ENCODE results near the gene NCF2.

Gene NCF2

DNA sequence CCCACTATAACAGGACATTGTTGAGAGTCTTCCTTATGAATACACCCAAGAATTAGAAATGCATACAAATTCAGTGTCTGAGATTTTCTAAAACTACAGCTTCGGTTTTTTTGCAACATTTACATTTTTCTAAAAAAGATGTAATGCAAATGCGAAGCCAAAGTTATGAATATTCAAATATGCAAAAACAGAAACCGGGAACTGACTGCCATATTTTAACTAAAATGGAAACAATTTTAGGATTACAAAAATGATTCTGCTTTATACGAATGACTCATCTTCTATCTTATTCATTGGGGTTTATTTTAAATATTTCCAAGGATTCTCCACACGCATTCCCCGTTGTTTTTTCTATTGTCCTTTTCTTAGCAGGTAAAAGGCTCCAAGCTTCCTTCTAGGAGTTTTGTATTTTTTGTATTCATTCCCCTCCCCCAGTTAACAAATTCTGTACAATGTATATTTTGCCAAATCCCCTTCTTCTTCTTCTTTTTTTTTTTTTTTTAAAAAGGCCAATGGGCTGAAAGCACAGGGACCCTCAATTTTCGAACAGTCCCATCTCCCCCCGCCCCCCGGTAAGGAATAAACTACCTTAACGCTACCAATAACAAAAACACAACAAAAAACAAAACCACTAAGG is 44.3 kb upstream of the NCF2 start:
- peaks cover 0 to 2% (median 0%) of the 10 kb centered on the region in 5 experiments for H3K27me3 ChIP-seq (replicated peaks in 2 of 5; ENCODE audit: control insufficient read depth in 4 of 5, insufficient read depth in 5 of 5, low read length in 4 of 5)
- peaks cover 25 to 40% (median 31%) of the 10 kb centered on the region in 4 experiments for H3K4me1 ChIP-seq (ENCODE audit: control extremely low read depth in 1 of 4, control insufficient read depth in 4 of 4, insufficient read depth in 4 of 4, low read length in 3 of 4)
- peak overlapping the region; percentile 46 to 83 for H3K27ac ChIP-seq (ENCODE audit: insufficient read depth in 1 of 2, low read depth in 1 of 2, low read length in 2 of 2, poor library complexity in 1 of 2, severe bottlenecking in 2 of 2)
- no peaks in the 10 kb centered on the region for H3K9me3 ChIP-seq (ENCODE audit: control extremely low read depth in 1 of 5, control insufficient read depth in 4 of 5, insufficient read depth in 2 of 5, low read depth in 1 of 5, low read length in 4 of 5)
- POLR2A ChIA-PET = interaction anchor here (0.6 kb wide), 1 partner anchor 44 kb away, joined by 3 read pairs; the partner anchor contains the start of gene NCF2
- H3K4me3 ChIP-seq (ENCODE audit: control insufficient read depth in 1 of 7, extremely low read depth in 1 of 7, insufficient read depth in 4 of 7, low read depth in 2 of 7, low read length in 6 of 7) = peak overlapping the region; percentile 86 to 98 (median 90)
- no CpG with 5 or more reads among the region's 10 CpGs for WGBS (ENCODE audit: insufficient coverage)
- CTCF ChIA-PET = interaction anchor here (0.8 to 1.5 kb wide), 5 partner anchors 21 to 281 kb away, joined by 3 to 6 read pairs (median 3); no protein-coding TSS in a partner anchor
- peaks cover 6 to 18% (median 12%) of the 10 kb centered on the region in 4 experiments for H3K36me3 ChIP-seq (ENCODE audit: control insufficient read depth in 4 of 4, insufficient read depth in 4 of 4, low read length in 3 of 4)
- DNase-seq = no peak

- DNase-seq = peak; percentile 66 to 80 (median 69)
Measured at GRCh38 chr1:183633676-183634343, 43.6 kb upstream of the NCF2 start.

DNA sequence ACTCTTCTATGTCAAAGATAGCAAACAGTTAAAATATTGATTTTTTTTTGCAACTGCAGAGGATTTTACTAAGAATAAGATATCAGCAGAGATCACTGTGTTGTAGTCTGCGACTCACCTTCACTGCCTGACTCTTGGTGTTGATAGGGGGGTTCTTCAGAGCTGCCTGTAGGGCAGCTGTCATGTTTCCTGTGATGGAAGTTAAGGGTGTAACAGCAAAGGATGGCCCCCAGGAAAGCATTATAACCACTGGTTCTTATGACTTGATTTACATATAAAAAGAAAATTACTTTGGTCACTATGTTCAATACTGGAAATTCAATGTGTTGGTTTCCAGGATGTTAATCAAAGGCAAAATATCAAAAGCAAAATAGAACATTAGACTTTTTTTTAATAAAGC is 42.7 kb upstream of the NCF2 start:
- ChIA-PET CTCF (interaction anchor here (1.1 to 1.5 kb wide), 2 partner anchors 22 to 53 kb away, joined by 3 to 4 read pairs; no protein-coding TSS in a partner anchor), POLR2A (interaction anchor here (0.6 kb wide), 1 partner anchor 1188 kb away, joined by 3 read pairs; no protein-coding TSS in a partner anchor)
- whole genome bisulfite sequencing (ENCODE audit: insufficient coverage) = no CpG with 5 or more reads among the region's 1 CpG

More at GRCh38 chr1:183633676-183634343, 43.6 kb upstream of the NCF2 start:
- Histone ChIP-seq H3K36me3 (ENCODE audit: control insufficient read depth in 4 of 4, insufficient read depth in 4 of 4, low read length in 3 of 4) (peaks cover 7 to 25% (median 16%) of the 10 kb centered on the region in 4 experiments), H3K4me1 (ENCODE audit: control extremely low read depth in 1 of 4, control insufficient read depth in 4 of 4, insufficient read depth in 4 of 4, low read length in 3 of 4) (peaks cover 25 to 40% (median 31%) of the 10 kb centered on the region in 4 experiments), H3K27me3 (replicated peaks in 2 of 5; ENCODE audit: control insufficient read depth in 4 of 5, insufficient read depth in 5 of 5, low read length in 4 of 5) (peaks cover 0 to 2% (median 0%) of the 10 kb centered on the region in 5 experiments), H3K27ac (ENCODE audit: insufficient read depth in 1 of 2, low read depth in 1 of 2, low read length in 2 of 2, poor library complexity in 1 of 2, severe bottlenecking in 2 of 2) (peak overlapping the region in 1 of 2 experiments; percentile 83), H3K4me3 (ENCODE audit: control insufficient read depth in 1 of 7, extremely low read depth in 1 of 7, insufficient read depth in 4 of 7, low read depth in 2 of 7, low read length in 6 of 7) (peak overlapping the region in 6 of 7 experiments; percentile 86 to 98 (median 92)), H3K9me3 (ENCODE audit: control extremely low read depth in 1 of 5, control insufficient read depth in 4 of 5, insufficient read depth in 2 of 5, low read depth in 1 of 5, low read length in 4 of 5) (no peaks in the 10 kb centered on the region)
- POLR2A ChIA-PET = no interaction called here
- CTCF ChIA-PET = interaction anchor here (0.8 to 1.5 kb wide), 5 partner anchors 22 to 282 kb away, joined by 3 to 6 read pairs (median 3); no protein-coding TSS in a partner anchor
- no CpG with 5 or more reads among the region's 1 CpG for WGBS (ENCODE audit: insufficient coverage)

DNA sequence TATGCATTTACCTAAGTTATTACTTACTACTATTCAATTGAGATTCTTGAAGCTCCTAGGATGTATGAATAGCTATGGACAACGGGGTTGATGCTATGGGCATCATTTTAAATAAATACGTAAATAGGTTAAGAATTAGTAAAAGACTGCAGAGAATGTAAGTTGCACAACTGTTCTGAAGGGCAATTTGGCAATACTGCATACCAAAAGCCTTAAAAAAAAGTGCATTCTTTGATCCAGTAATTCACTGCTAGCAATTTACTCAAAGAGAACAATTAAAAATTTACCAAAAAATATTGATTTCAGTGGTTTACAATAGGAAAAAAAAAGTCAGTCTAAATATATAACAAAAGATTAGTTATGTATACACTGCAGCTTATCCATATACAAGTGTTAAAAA is 41.9 kb upstream of the NCF2 start:
- ChIA-PET POLR2A (interaction anchor here (0.7 kb wide), 1 partner anchor 350 kb away, joined by 3 read pairs; no protein-coding TSS in a partner anchor), CTCF (interaction anchor here (0.7 to 1.1 kb wide), 2 partner anchors 10 to 52 kb away, joined by 3 to 4 read pairs; no protein-coding TSS in a partner anchor)
- H3K36me3 ChIP-seq (ENCODE audit: control insufficient read depth in 4 of 4, insufficient read depth in 4 of 4, low read length in 3 of 4) = peaks cover 11 to 38% (median 24%) of the 10 kb centered on the region in 4 experiments
- peaks cover 0 to 2% (median 0%) of the 10 kb centered on the region in 5 experiments for H3K27me3 ChIP-seq (replicated peaks in 2 of 5; ENCODE audit: control insufficient read depth in 4 of 5, insufficient read depth in 5 of 5, low read length in 4 of 5)
- WGBS (ENCODE audit: insufficient coverage) = no CpG with 5 or more reads among the region's 2 CpGs
- DNase-seq = no peak
- H3K27ac ChIP-seq (ENCODE audit: insufficient read depth in 1 of 2, low read depth in 1 of 2, low read length in 2 of 2, poor library complexity in 1 of 2, severe bottlenecking in 2 of 2) = peak overlapping the region in 1 of 2 experiments; percentile 41
- H3K4me3 ChIP-seq (ENCODE audit: control insufficient read depth in 1 of 7, extremely low read depth in 1 of 7, insufficient read depth in 4 of 7, low read depth in 2 of 7, low read length in 6 of 7) = peak overlapping the region in 2 of 7 experiments; percentile 86 to 94
- peaks cover 25 to 40% (median 31%) of the 10 kb centered on the region in 4 experiments for H3K4me1 ChIP-seq (ENCODE audit: control extremely low read depth in 1 of 4, control insufficient read depth in 4 of 4, insufficient read depth in 4 of 4, low read length in 3 of 4)
- no peaks in the 10 kb centered on the region for H3K9me3 ChIP-seq (ENCODE audit: control extremely low read depth in 1 of 5, control insufficient read depth in 4 of 5, insufficient read depth in 2 of 5, low read depth in 1 of 5, low read length in 4 of 5)

More for the DNA sequence above, 42.7 kb upstream of the NCF2 start:
- DNase-seq = no peak
- peaks cover 0 to 2% (median 0%) of the 10 kb centered on the region in 5 experiments for H3K27me3 ChIP-seq (replicated peaks in 2 of 5; ENCODE audit: control insufficient read depth in 4 of 5, insufficient read depth in 5 of 5, low read length in 4 of 5)
- peak overlapping the region in 6 of 7 experiments; percentile 13 to 98 (median 92) for H3K4me3 ChIP-seq (ENCODE audit: control insufficient read depth in 1 of 7, extremely low read depth in 1 of 7, insufficient read depth in 4 of 7, low read depth in 2 of 7, low read length in 6 of 7)
- peak overlapping the region in 1 of 2 experiments; percentile 41 for H3K27ac ChIP-seq (ENCODE audit: insufficient read depth in 1 of 2, low read depth in 1 of 2, low read length in 2 of 2, poor library complexity in 1 of 2, severe bottlenecking in 2 of 2)
- H3K36me3 ChIP-seq (ENCODE audit: control insufficient read depth in 4 of 4, insufficient read depth in 4 of 4, low read length in 3 of 4) = peaks cover 11 to 32% (median 22%) of the 10 kb centered on the region in 4 experiments
- H3K9me3 ChIP-seq (ENCODE audit: control extremely low read depth in 1 of 5, control insufficient read depth in 4 of 5, insufficient read depth in 2 of 5, low read depth in 1 of 5, low read length in 4 of 5) = no peaks in the 10 kb centered on the region
- peaks cover 25 to 40% (median 31%) of the 10 kb centered on the region in 4 experiments for H3K4me1 ChIP-seq (ENCODE audit: control extremely low read depth in 1 of 4, control insufficient read depth in 4 of 4, insufficient read depth in 4 of 4, low read length in 3 of 4)

GRCh38 chr1:183630748-183631147 is 40.5 kb upstream of the NCF2 start:
- Histone ChIP-seq H3K36me3 (ENCODE audit: control insufficient read depth in 4 of 4, insufficient read depth in 4 of 4, low read length in 3 of 4) (peaks cover 14 to 40% (median 27%) of the 10 kb centered on the region in 4 experiments), H3K27me3 (replicated peaks in 2 of 5; ENCODE audit: control insufficient read depth in 4 of 5, insufficient read depth in 5 of 5, low read length in 4 of 5) (no peaks in the 10 kb centered on the region), H3K4me1 (ENCODE audit: control extremely low read depth in 1 of 4, control insufficient read depth in 4 of 4, insufficient read depth in 4 of 4, low read length in 3 of 4) (peaks cover 19 to 37% (median 26%) of the 10 kb centered on the region in 4 experiments), H3K27ac (ENCODE audit: insufficient read depth in 1 of 2, low read depth in 1 of 2, low read length in 2 of 2, poor library complexity in 1 of 2, severe bottlenecking in 2 of 2) (peak overlapping the region in 1 of 2 experiments; percentile 29), H3K4me3 (ENCODE audit: control insufficient read depth in 1 of 7, extremely low read depth in 1 of 7, insufficient read depth in 4 of 7, low read depth in 2 of 7, low read length in 6 of 7) (no peak overlapping the region), H3K9me3 (ENCODE audit: control extremely low read depth in 1 of 5, control insufficient read depth in 4 of 5, insufficient read depth in 2 of 5, low read depth in 1 of 5, low read length in 4 of 5) (no peaks in the 10 kb centered on the region)
- CTCF ChIA-PET = interaction anchor here (1.1 kb wide), 1 partner anchor 51 kb away, joined by 3 read pairs; no protein-coding TSS in a partner anchor
- WGBS (ENCODE audit: insufficient coverage) = 81% methylated on average over 2 of the region's 2 CpGs
- POLR2A ChIA-PET = no interaction called here
- DNase-seq = no peak

GRCh38 chr1:183628537-183628936 is 38.3 kb upstream of the NCF2 start:
- DNase-seq = no peak
- POLR2A ChIA-PET = no interaction called here
- H3K4me3 ChIP-seq (ENCODE audit: control insufficient read depth in 1 of 7, extremely low read depth in 1 of 7, insufficient read depth in 4 of 7, low read depth in 2 of 7, low read length in 6 of 7) = no peak overlapping the region
- no peaks in the 10 kb centered on the region for H3K9me3 ChIP-seq (ENCODE audit: control extremely low read depth in 1 of 5, control insufficient read depth in 4 of 5, insufficient read depth in 2 of 5, low read depth in 1 of 5, low read length in 4 of 5)
- no peaks in the 10 kb centered on the region for H3K27me3 ChIP-seq (replicated peaks in 2 of 5; ENCODE audit: control insufficient read depth in 4 of 5, insufficient read depth in 5 of 5, low read length in 4 of 5)
- peaks cover 13 to 25% (median 15%) of the 10 kb centered on the region in 4 experiments for H3K4me1 ChIP-seq (ENCODE audit: control extremely low read depth in 1 of 4, control insufficient read depth in 4 of 4, insufficient read depth in 4 of 4, low read length in 3 of 4)
- H3K27ac ChIP-seq (ENCODE audit: insufficient read depth in 1 of 2, low read depth in 1 of 2, low read length in 2 of 2, poor library complexity in 1 of 2, severe bottlenecking in 2 of 2) = no peak overlapping the region
- H3K36me3 ChIP-seq (ENCODE audit: control insufficient read depth in 4 of 4, insufficient read depth in 4 of 4, low read length in 3 of 4) = peaks cover 16 to 47% (median 38%) of the 10 kb centered on the region in 4 experiments
- CTCF ChIA-PET = interaction anchor here (1.0 to 1.6 kb wide), 3 partner anchors 24 to 158 kb away, joined by 3 to 5 read pairs (median 4); no protein-coding TSS in a partner anchor
